ENCODE results near the gene TEAD1.

- no peak for TF ChIP-seq SIN3A (IDR thresholded peaks at IDR 0.05; ENCODE audit: borderline replicate concordance, insufficient read depth, low read depth, low read length)
- no peak for TF ChIP-seq CTCF (IDR thresholded peaks at IDR 0.05)
- TF ChIP-seq POLR2AphosphoS5 (IDR thresholded peaks at IDR 0.05; ENCODE audit: low read depth, low read length), result no peak
Observed at GRCh38 chr11:12932485-12932884, 258.3 kb downstream of the TEAD1 start.
